Endodermal cell (in vitro differentiated cells): ENCODE data around the gene POU2F3. TPM values are rescaled to one million over a fixed set of nuclear protein-coding genes. Genes with fewer than 3 reads are reported as not detected.

Experiments
- DNase-seq: peaks from one replicate; pipeline ENCODE4 v3.0.0-alpha.2; 2017
- H3K27ac ChIP-seq: 2 replicates; pipeline ENCODE4 v1.5.1; 2013; ENCODE audit warnings: mild to moderate bottlenecking, low read depth, low read length, moderate library complexity
- H3K27me3 ChIP-seq: 2 replicates; pipeline ENCODE4 v1.6.1; 2013; ENCODE audit warnings: mild to moderate bottlenecking, low read length, moderate library complexity; ENCODE audit not compliant: insufficient read depth, control insufficient read depth, poor library complexity, severe bottlenecking
- H3K36me3 ChIP-seq: 2 replicates; pipeline ENCODE4 v1.7.0; 2013; ENCODE audit warnings: mild to moderate bottlenecking, low read length, moderate library complexity; ENCODE audit not compliant: control insufficient read depth, insufficient read depth
- H3K4me1 ChIP-seq: one replicate; pipeline ENCODE4 v1.7.0; 2013; ENCODE audit warnings: low read length; ENCODE audit not compliant: control insufficient read depth, insufficient read depth
- H3K4me3 ChIP-seq: 2 replicates; pipeline ENCODE4 v1.5.1; 2013; ENCODE audit warnings: mild to moderate bottlenecking, low read length, moderate library complexity
- H3K9ac ChIP-seq: 2 replicates; pipeline ENCODE4 v1.6.1; 2013; ENCODE audit warnings: mild to moderate bottlenecking, low read length, moderate library complexity; ENCODE audit not compliant: poor library complexity, severe bottlenecking; ENCODE audit errors: extremely low read depth
- H3K9me3 ChIP-seq: 2 replicates; pipeline ENCODE4 v1.6.1; 2013; ENCODE audit warnings: mild to moderate bottlenecking, low read length, moderate library complexity; ENCODE audit not compliant: control insufficient read depth
- H3K27ac Mint-ChIP-seq: 2 replicates; pipeline ENCODE4 v1.8.0; 2020; ENCODE audit warnings: mixed read lengths
- H3K27me3 Mint-ChIP-seq: 2 replicates; pipeline ENCODE4 v1.8.0; 2021; ENCODE audit warnings: mild to moderate bottlenecking, mixed read lengths; ENCODE audit not compliant: insufficient read depth
- H3K36me3 Mint-ChIP-seq: 2 replicates; pipeline ENCODE4 v1.8.0; 2020; ENCODE audit warnings: low read depth, mixed read lengths
- H3K4me1 Mint-ChIP-seq: 2 replicates; pipeline ENCODE4 v1.8.0; 2020; ENCODE audit warnings: mixed read lengths
- H3K4me3 Mint-ChIP-seq: 2 replicates; pipeline ENCODE4 v1.8.0; 2020; ENCODE audit warnings: mild to moderate bottlenecking, moderate library complexity, mixed read lengths
- H3K9me3 Mint-ChIP-seq: 2 replicates; pipeline ENCODE4 v1.8.0; 2020; ENCODE audit warnings: mild to moderate bottlenecking, mixed read lengths
- CTCF ChIP-seq: fragments of 200-600 bp; sonication (generic); conservative IDR thresholded peaks from 2 replicates; pipeline ENCODE4 v1.5.0; 2021; ENCODE audit warnings: antibody characterized with exemption, mild to moderate bottlenecking
- WGBS, 2 experiments: methylation state at CpG; one replicate each; pipeline versions ENCODE4 v1.1.5 to v1.1.7; 2013; ENCODE audit warnings: missing lambda C conversion rate in 2 of 2, mixed read lengths in 1 of 2; ENCODE audit not compliant: insufficient coverage in 1 of 2, insufficient read length in 1 of 2; 5-methylcytosine and 5-hydroxymethylcytosine counted together
- total RNA-seq, 2 donors: library from RNA; stranded (reverse); fragmentation: NEBNext Ultra II Directional in 1 of 2; extraction: Animal tissue kit (Norgen Biotek cat#: 25700) in 1 of 2; gene quantifications; 2 replicates in 1 of 2; 3 replicates in 1 of 2; pipeline ENCODE4 v1.2.1, GENCODE V29; 2021

POU2F3 gene
- total RNA-seq, 2 donors from 2014 or later: 0.46 TPM; not detected in 1

- H3K4me1 Mint-ChIP-seq: peaks cover 8% of the 10 kb centered on the region
- no peaks in the 10 kb centered on the region for H3K27me3 Mint-ChIP-seq
- no peaks in the 10 kb centered on the region for H3K36me3 Mint-ChIP-seq
- 77 to 81% methylated on average over 7 of the region's 7 CpGs for WGBS, 2 experiments
- no peak overlapping the region for H3K27ac Mint-ChIP-seq
- H3K9me3 ChIP-seq: no peaks in the 10 kb centered on the region
- DNase-seq: no peak
- peaks cover 5% of the 10 kb centered on the region for H3K4me1 ChIP-seq
- H3K27me3 ChIP-seq: no peaks in the 10 kb centered on the region
- no peak for TF ChIP-seq CTCF
- no peak overlapping the region for H3K4me3 ChIP-seq
- no peak overlapping the region for H3K4me3 Mint-ChIP-seq
- no peaks in the 10 kb centered on the region for H3K9me3 Mint-ChIP-seq
- H3K9ac ChIP-seq: no peak overlapping the region
- no peaks in the 10 kb centered on the region for H3K36me3 ChIP-seq
- H3K27ac ChIP-seq: no peak overlapping the region
These were observed 41.3 kb downstream of the POU2F3 start for GRCh38 chr11:120281143-120281795.

- no peak overlapping the region for H3K9ac ChIP-seq
- no peaks in the 10 kb centered on the region for H3K27me3 ChIP-seq
- 81 to 86% methylated on average over 2 of the region's 2 CpGs for WGBS, 2 experiments
- Mint-ChIP-seq H3K27ac (no peak overlapping the region), H3K4me3 (no peak overlapping the region), H3K36me3 (no peaks in the 10 kb centered on the region), H3K27me3 (no peaks in the 10 kb centered on the region), H3K9me3 (no peaks in the 10 kb centered on the region), H3K4me1 (peaks cover 8% of the 10 kb centered on the region)
- no peaks in the 10 kb centered on the region for H3K9me3 ChIP-seq
- H3K27ac ChIP-seq: no peak overlapping the region
- H3K4me3 ChIP-seq: no peak overlapping the region
- peaks cover 5% of the 10 kb centered on the region for H3K4me1 ChIP-seq
- DNase-seq: no peak
- no peaks in the 10 kb centered on the region for H3K36me3 ChIP-seq
- no peak for TF ChIP-seq CTCF
These were observed 43.2 kb downstream of the POU2F3 start for GRCh38 chr11:120283124-120283523.

- Mint-ChIP-seq H3K4me3 (no peak overlapping the region), H3K4me1 (peaks cover 8% of the 10 kb centered on the region), H3K36me3 (no peaks in the 10 kb centered on the region), H3K27me3 (no peaks in the 10 kb centered on the region), H3K9me3 (no peaks in the 10 kb centered on the region), H3K27ac (no peak overlapping the region)
- TF ChIP-seq CTCF: no peak
- no peak for DNase-seq
- no peak overlapping the region for H3K27ac ChIP-seq
- H3K4me1 ChIP-seq: peaks cover 5% of the 10 kb centered on the region
- no peaks in the 10 kb centered on the region for H3K36me3 ChIP-seq
- no peaks in the 10 kb centered on the region for H3K27me3 ChIP-seq
- H3K9ac ChIP-seq: no peak overlapping the region
- no peak overlapping the region for H3K4me3 ChIP-seq
- 92 to 96% methylated on average over 4 to 6 of the region's 6 CpGs for WGBS, 2 experiments
- H3K9me3 ChIP-seq: no peaks in the 10 kb centered on the region
These were observed 44.3 kb downstream of the POU2F3 start for GRCh38 chr11:120284272-120284671.
